ENCODE data around the gene WDR43.

- TF ChIP-seq CTCF (conservative IDR thresholded peaks at IDR 0.05), result no peak
- no peak for TF ChIP-seq ZFX (IDR thresholded peaks at IDR 0.05)
These were observed 21.5 kb downstream of the WDR43 start for GRCh38 chr2:28915939-28916338.
